Uterus (tissue), 4 donors: ENCODE data around the gene LTBP1. TPM values are rescaled to one million over a fixed set of nuclear protein-coding genes. Genes with fewer than 3 reads are reported as not detected.
A peak's percentile ranks its signal among the peaks of the same experiment; 100 is the strongest.

ENCODE experiments used
- DNase-seq, 2 donors: peaks; one replicate each; pipeline ENCODE4 v3.0.0-alpha.2; 2019 to 2020
- H3K27ac ChIP-seq, 2 donors: fragments of 200-600 bp; sonication (generic); 1 replicate in 1 of 2; 2 replicates in 1 of 2; pipeline ENCODE4 v1.5.1; 2016 to 2018
- H3K27me3 ChIP-seq, 2 donors: fragments of 200-600 bp; sonication (generic); one replicate each; pipeline ENCODE4 v1.5.1; 2018 to 2019; ENCODE audit warnings: control low read depth in 1 of 2
- H3K36me3 ChIP-seq, 2 donors: fragments of 200-600 bp; sonication (generic); one replicate each; pipeline ENCODE4 v1.5.1; 2019; ENCODE audit warnings: control low read depth in 1 of 2
- H3K4me1 ChIP-seq, 2 donors: fragments of 200-600 bp; sonication (generic); one replicate each; pipeline ENCODE4 v1.5.1; 2018 to 2019; ENCODE audit warnings: control low read depth in 1 of 2
- H3K4me3 ChIP-seq, 2 donors: fragments of 200-600 bp; sonication (generic); 1 replicate in 1 of 2; 2 replicates in 1 of 2; pipeline ENCODE4 v1.5.1; 2018 to 2019; ENCODE audit warnings: mild to moderate bottlenecking in 1 of 2
- H3K9me3 ChIP-seq, 2 donors: fragments of 200-600 bp; sonication (generic); one replicate each; pipeline ENCODE4 v1.5.1; 2019; ENCODE audit warnings: control low read depth in 1 of 2
- POLR2A ChIP-seq, 2 donors: fragments of 450-650 bp; IDR thresholded peaks; one replicate each; pipeline ENCODE4 v1.6.1; 2016; ENCODE audit warnings: antibody characterized with exemption in 2 of 2, mild to moderate bottlenecking in 1 of 2, moderate library complexity in 1 of 2
- intact Hi-C: fragments of 100-400 bp; cut with DNase I; formaldehyde crosslinking; loops from one replicate; pipeline ENCODE4 v1.15.1; 2023; ENCODE audit warnings: low total_unique reads
- total RNA-seq, 4 donors: library from RNA; depleted of rRNA in 3 of 4; stranded (reverse); fragments of >200 nt in 3 of 4; gene quantifications; one replicate each; pipeline versions ENCODE4 v1.1.0 to v1.2.4, GENCODE V29; 2014 to 2023
- TF ChIP-seq, protein P1 (sequence below), 4 experiments: fragments of 200-600 bp in 2 of 4; fragments of 450-650 bp in 2 of 4; sonication (generic) in 2 of 4; IDR thresholded peaks; one replicate each; pipeline ENCODE4 v1.5.1; 2016 to 2019; ENCODE audit warnings: antibody characterized with exemption in 4 of 4, mild to moderate bottlenecking in 2 of 4, moderate library complexity in 1 of 4
- donor health status: DM: yes; HTN: yes; CAD: no.

LTBP1 gene
- total RNA-seq, 4 donors from 2014 or later, result 72.5 to 322 (median 92.2) TPM

DNA sequence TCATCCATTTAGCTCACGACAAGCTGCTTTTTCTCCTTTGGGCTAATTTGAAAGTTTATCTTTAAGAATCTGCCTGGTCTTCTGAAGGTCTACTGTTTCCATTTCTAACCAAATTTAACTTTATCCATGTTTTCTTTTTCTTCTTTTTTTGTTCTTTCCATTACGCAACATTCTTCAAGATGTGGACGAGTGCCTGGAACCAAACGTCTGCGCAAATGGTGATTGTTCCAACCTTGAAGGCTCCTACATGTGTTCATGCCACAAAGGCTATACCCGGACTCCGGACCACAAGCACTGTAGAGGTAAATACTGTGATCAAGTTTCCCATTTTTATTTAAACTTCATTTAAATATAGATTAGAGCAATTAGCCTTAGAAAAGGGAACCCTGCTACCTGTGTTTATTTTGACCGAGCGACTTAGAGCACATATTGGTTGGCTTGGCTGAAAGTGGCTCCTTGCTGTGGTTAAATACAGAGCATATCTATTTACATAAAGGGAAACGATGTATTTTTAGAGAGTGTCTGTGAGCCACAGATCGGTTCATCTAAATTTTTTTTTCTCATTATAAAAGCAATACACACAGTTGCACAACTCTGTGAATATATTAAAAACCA, 346.3 kb downstream of the LTBP1 start:
- intact Hi-C loops, result no loop called here
- Histone ChIP-seq H3K4me3 (no peak overlapping the region), H3K27ac (peak overlapping the region; percentile 31 to 74), H3K4me1 (peaks cover 0 to 7% of the 10 kb centered on the region in 2 donors), H3K9me3 (no peaks in the 10 kb centered on the region), H3K36me3 (no peaks in the 10 kb centered on the region), H3K27me3 (no peaks in the 10 kb centered on the region)
- no peak for DNase-seq
- TF ChIP-seq, protein P1, sequence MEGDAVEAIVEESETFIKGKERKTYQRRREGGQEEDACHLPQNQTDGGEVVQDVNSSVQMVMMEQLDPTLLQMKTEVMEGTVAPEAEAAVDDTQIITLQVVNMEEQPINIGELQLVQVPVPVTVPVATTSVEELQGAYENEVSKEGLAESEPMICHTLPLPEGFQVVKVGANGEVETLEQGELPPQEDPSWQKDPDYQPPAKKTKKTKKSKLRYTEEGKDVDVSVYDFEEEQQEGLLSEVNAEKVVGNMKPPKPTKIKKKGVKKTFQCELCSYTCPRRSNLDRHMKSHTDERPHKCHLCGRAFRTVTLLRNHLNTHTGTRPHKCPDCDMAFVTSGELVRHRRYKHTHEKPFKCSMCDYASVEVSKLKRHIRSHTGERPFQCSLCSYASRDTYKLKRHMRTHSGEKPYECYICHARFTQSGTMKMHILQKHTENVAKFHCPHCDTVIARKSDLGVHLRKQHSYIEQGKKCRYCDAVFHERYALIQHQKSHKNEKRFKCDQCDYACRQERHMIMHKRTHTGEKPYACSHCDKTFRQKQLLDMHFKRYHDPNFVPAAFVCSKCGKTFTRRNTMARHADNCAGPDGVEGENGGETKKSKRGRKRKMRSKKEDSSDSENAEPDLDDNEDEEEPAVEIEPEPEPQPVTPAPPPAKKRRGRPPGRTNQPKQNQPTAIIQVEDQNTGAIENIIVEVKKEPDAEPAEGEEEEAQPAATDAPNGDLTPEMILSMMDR (IDR thresholded peaks at IDR 0.05), result no peak
- no peak for TF ChIP-seq POLR2A (IDR thresholded peaks at IDR 0.05)

DNA sequence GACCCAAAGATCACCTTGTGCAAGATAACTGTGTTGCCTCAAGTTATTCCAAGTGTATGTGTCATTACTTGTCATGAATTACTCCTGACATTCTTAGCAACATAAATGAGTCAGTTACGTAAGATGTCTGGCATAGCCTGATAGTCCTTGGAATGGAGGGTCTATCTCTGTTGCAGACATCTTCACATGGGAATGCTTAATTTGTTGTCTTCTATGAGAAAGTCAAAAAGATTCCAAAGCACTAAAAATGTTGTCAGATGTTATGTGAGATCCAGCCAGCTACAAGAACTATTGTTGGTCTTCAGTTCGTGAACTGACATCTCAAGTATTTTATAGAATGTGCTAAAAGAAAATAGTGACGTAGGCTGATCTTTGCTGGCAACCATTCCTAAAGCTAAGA, 351.5 kb downstream of the LTBP1 start:
- TF ChIP-seq, protein P1 (IDR thresholded peaks at IDR 0.05), result no peak
- no peak for TF ChIP-seq POLR2A (IDR thresholded peaks at IDR 0.05)
- Histone ChIP-seq H3K36me3 (no peaks in the 10 kb centered on the region), H3K9me3 (no peaks in the 10 kb centered on the region), H3K27me3 (no peaks in the 10 kb centered on the region), H3K4me3 (no peak overlapping the region), H3K27ac (peak overlapping the region; percentile 81 to 82), H3K4me1 (peaks cover 0 to 7% of the 10 kb centered on the region in 2 donors)
- intact Hi-C loops, result no loop called here
- DNase-seq, result peak in 1 of 2 donors; percentile 46

DNA sequence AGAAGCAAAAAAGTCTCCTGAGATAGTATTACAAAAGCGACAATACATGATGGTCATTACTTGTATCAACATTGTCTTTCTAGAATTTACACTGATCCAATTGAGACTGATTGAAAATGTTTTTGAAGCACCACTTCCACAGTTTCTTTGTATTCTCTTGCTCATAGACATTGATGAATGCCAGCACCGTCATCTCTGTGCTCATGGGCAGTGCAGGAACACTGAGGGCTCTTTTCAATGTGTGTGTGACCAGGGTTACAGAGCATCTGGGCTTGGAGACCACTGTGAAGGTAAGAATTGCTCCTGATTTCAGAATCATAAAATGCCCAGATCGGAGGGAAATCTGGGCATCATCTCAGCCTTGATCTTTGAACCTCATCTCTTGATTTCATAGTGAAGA, 354.6 kb downstream of the LTBP1 start:
- no peaks in the 10 kb centered on the region for H3K36me3 ChIP-seq
- H3K27me3 ChIP-seq, result no peaks in the 10 kb centered on the region
- intact Hi-C loops, result no loop called here
- H3K4me1 ChIP-seq, result peaks cover 0 to 7% of the 10 kb centered on the region in 2 donors
- TF ChIP-seq, protein P1 (IDR thresholded peaks at IDR 0.05), result no peak
- no peak for TF ChIP-seq POLR2A (IDR thresholded peaks at IDR 0.05)
- no peaks in the 10 kb centered on the region for H3K9me3 ChIP-seq
- H3K27ac ChIP-seq, result no peak overlapping the region
- no peak for DNase-seq
- no peak overlapping the region for H3K4me3 ChIP-seq

DNA sequence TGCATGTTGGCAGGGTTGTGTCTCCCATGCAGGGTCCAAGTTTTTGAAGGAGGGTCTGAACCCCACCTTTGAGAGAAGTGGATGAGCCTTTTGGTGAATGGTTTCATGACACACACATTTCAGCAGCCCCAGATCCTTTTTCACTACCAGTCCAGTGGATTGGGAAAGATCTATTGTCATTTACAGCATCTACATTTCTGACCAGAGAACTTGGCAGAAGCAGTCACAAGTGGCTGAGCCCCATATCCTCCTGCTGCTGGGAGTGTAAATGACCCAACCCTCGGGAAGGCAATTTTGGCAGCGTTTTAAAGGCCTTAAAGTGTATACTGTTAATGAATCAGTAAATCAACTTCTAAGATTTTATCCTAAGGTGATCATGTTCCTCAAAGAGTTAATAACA, 355.6 kb downstream of the LTBP1 start:
- Histone ChIP-seq H3K4me3 (no peak overlapping the region), H3K4me1 (no peaks in the 10 kb centered on the region), H3K9me3 (no peaks in the 10 kb centered on the region), H3K27me3 (no peaks in the 10 kb centered on the region), H3K27ac (no peak overlapping the region), H3K36me3 (no peaks in the 10 kb centered on the region)
- DNase-seq, result no peak
- intact Hi-C loops, result no loop called here
- TF ChIP-seq POLR2A (IDR thresholded peaks at IDR 0.05), result no peak
- TF ChIP-seq, protein P1 (IDR thresholded peaks at IDR 0.05), result no peak

DNA sequence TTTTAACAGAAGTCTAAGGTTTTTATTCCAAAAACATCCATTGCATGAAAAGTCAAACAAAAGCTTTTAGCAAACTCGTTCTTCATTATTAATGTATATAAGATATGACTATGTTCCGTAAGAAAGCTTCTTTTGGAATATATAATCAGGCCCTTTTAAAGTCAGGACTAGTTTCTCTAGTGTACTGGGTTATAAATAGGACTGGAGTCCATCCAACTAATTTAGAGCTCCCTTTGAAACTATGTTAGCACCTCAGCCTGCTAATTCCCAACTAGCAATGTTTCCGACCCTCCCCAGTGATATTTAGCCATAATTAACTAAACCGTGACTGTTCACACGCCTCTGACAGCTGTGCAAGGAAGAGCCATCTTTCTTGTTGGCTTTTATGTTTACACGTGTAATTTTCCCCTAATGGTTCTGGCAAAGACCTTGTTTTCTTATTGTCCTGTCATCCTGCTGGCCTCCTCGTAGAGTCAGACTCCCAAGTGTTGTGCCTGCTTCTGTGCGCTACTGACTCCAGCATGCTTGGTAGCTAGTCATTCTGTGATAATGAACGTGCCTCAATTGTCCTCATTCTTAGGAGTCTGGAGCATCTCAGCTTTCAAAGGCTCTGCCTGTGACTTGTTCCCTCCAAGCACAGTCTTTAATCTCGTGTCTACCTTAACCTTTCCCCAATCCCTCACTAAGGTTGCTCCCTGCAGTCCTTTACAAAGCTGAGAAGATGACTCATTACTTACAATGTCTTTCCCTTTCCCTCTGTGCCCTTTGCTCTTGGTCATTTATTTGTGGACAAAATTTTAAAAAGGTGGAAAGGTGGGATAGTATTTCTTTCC, 357.5 kb downstream of the LTBP1 start:
- DNase-seq, result no peak
- Histone ChIP-seq H3K4me1 (no peaks in the 10 kb centered on the region), H3K9me3 (no peaks in the 10 kb centered on the region), H3K36me3 (no peaks in the 10 kb centered on the region), H3K4me3 (no peak overlapping the region), H3K27ac (no peak overlapping the region), H3K27me3 (no peaks in the 10 kb centered on the region)
- intact Hi-C loops, result no loop called here
- TF ChIP-seq, protein P1 (IDR thresholded peaks at IDR 0.05), result no peak
- TF ChIP-seq POLR2A (IDR thresholded peaks at IDR 0.05), result no peak
